K562 (cell line): Measurements from ENCODE around the gene CLN5.

ENCODE experiments used
- IRF2 ChIP-seq: sonication (generic); formaldehyde crosslinking; IDR thresholded peaks from 2 replicates; pipeline ENCODE4 v1.8.1; 2022; ENCODE audit warnings: mild to moderate bottlenecking, missing genetic modification reagents
- PREB ChIP-seq: sonication (generic); formaldehyde crosslinking; IDR thresholded peaks from 2 replicates; pipeline ENCODE4 v1.8.1; 2023; ENCODE audit warnings: mild to moderate bottlenecking, missing genetic modification reagents
- TEAD1 ChIP-seq, 2 experiments: fragments of 450-650 bp in 1 of 2; sonication (generic) in 1 of 2; formaldehyde crosslinking; IDR thresholded peaks; 2 replicates each; pipeline versions ENCODE4 v1.4.0 to v1.8.0; 2020 to 2022; ENCODE audit warnings: mild to moderate bottlenecking in 2 of 2, missing genetic modification reagents in 1 of 2

GRCh38 chr13:76955193-76955592 is 36.7 kb upstream of the CLN5 start:
- TF ChIP-seq TEAD1 (CRISPR knock-in tag; IDR thresholded peaks at IDR 0.05), result no peak
- TF ChIP-seq PREB (CRISPR knock-in tag), result no peak
- no peak for TF ChIP-seq IRF2
